ENCODE data around the gene CSMD2. TPM values are rescaled to one million over a fixed set of nuclear protein-coding genes. Genes with fewer than 3 reads are reported as not detected.

The CSMD2 gene
- polyA plus RNA-seq, 3 donors = 0.84 to 1.3 (median 1.0) TPM

DNA sequence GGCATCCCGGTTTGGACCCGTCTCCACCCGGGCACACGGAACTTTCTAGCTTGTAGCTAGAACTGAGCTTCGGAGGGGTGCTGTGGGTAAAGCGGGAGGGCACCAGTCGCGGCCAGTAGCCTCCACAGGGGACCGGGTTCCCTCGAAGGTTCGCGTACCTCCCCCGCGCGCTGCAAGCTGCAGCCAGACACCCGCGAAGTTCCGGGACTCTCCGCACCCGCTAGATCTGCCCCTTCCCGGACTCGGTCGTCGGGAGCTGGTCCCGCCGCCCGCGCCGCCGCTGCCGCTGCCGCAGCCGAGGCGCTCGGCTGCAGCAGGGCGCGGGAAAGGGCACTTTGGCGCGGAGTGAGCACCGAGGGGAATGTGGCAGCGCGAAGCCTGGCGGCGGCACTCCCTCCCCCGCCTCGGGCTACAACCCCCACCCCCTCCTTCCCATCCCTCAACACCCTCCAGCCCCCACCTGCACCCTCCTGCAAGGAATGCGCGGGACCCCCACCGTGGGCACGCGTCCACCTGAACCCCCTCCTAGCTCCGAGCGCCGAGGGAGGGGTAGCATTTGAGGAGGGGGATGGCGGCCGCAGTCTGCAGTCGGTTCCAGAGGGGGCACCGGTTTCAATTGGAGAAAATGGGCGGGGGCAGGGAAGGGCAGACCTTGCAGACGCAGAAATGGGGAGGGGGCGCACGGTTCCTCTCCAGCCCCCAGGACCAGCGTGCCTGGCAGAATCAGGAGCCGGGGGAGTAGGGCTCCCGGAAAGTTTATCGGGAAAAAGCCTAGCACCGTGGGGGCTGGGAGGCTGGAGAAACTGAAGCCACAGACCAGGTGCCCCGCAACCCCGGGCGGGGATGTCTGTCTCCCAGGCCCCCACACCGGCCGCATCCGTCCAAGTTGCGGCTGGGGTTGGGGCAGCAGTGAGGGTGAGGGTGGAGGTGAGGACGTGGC is 968 bp downstream of the CSMD2 start:
- no peak for DNase-seq (ENCODE audit: extremely low read depth in 1 of 11, low read depth in 9 of 11, low spot score in 4 of 11)

DNA sequence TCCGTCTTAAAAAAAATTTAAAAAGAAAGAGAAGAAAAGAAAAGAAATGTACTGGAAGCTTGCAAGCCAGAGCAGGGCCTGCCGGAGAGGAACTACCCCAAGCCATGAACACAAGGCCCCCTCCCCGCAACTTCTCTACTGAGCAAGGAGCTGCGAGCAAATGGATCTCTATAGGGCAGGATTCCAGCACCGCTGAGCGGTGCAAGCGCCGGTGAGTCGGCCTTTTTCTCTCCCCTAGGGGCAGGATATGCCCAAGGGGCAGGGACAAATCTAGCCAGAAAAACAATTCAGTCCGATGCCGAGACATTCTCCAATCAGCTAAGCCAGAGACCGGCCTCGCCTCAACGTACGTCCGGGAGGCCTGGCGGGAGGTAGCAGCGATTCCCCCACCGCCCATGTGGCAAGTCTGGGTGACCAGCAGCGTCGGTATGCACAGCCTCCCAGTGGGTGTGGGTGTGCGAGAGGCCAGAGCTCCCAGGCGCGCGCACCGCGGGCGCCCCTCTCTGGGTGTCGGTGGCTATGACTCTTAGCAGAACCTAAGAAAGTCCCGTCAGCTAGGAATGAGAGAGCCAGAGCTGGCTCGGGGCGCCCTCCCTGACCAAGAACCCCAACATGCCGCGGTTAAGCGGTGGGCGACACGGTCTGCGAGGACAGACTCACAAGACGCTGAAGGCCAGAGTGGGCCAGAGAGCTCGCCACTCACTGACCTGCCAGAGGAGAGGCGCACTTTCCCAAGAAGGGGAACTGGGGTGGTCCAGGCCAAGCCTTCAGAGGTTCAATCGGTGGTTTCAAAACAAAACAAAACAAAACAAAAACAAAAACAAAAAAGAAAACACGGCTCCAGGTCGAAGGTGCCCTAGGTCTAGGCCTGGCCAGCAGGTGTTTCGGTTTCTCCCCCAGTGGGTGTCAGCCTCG is 1.9 kb downstream of the CSMD2 start:
- peak in 9 of 11 donors; percentile 25 to 62 (median 41) for DNase-seq (ENCODE audit: extremely low read depth in 1 of 11, low read depth in 9 of 11, low spot score in 4 of 11)

DNA sequence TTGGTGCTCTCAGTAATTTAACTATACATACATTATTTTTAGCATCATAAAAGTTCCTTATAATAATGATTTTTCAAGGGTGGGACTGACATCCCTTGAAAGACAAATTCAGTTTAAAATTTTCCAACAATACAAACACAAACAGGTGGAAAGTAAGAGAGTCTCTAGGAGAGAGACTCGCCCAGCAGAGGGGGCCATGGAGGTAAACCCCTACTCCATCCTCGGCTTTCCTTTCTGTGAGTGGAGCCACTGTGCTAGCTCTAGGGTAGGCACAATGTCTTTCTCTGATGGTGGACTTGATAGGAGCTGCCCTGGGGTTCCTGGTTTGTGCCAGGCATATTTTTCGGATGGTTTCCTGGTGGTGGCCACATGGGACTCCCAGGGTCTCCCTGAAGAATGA is 8.3 kb downstream of the CSMD2 start:
- DNase-seq (ENCODE audit: extremely low read depth in 1 of 11, low read depth in 9 of 11, low spot score in 4 of 11) = no peak

DNA sequence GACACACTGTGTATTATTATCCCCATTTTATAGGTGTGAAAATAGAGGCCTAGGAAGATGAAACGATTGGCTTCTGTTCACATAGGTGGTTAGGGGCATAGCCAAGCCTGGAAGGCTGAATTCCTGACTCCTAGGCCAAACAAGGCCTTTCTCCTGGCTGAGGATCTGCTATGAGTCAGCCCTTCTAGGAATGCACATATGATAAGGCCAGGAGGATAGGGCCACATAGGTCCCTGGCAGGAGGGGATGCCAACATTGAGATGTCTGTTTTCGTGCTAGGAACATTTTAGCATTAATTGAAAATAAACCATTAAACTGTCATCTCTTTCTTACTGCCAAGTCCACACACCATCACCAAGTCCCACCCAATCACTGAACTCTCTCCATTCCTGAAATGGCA is 9.2 kb downstream of the CSMD2 start:
- no peak for DNase-seq (ENCODE audit: extremely low read depth in 1 of 11, low read depth in 9 of 11, low spot score in 4 of 11)

DNA sequence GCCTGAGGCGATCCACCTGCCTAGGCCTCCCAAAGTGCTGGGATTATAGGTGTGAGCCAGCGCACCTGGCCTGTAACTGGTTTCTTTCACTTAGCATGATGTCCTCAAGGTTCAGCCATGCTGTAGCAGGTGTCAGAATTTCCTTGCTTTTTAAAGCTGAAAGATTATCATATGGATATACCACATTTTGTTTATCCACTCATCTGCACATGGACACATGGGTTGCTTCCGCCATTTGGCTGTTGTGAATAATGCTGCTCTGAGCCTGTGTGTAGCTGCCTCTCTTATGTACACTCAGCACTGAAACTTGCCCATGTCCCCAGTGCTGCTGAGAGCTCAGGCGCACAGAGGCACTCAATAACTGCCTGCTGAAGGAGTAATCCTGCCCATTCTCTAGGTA is 11.8 kb downstream of the CSMD2 start:
- no peak for DNase-seq (ENCODE audit: extremely low read depth in 1 of 11, low read depth in 9 of 11, low spot score in 4 of 11)

DNA sequence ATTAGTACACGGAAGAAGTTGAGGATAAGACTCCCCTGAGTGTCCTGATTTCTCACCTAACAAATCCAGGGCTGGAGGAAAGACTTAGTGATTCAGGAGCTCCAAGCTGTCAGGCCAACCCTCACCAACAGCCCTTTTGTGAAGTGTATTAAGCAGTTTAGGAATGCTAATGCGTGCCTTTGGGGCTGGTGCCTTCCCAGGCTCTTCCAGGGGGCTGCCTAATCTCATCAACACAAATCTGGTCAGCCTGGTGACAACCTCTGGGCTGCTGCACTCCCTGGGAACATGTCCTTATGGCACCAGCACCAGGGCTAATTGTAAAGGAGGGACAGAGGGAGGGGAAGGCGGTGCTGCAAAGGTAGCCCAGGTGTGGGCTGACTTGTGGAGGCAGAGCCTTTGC is 15.5 kb downstream of the CSMD2 start:
- DNase-seq (ENCODE audit: extremely low read depth in 1 of 11, low read depth in 9 of 11, low spot score in 4 of 11) = no peak

DNA sequence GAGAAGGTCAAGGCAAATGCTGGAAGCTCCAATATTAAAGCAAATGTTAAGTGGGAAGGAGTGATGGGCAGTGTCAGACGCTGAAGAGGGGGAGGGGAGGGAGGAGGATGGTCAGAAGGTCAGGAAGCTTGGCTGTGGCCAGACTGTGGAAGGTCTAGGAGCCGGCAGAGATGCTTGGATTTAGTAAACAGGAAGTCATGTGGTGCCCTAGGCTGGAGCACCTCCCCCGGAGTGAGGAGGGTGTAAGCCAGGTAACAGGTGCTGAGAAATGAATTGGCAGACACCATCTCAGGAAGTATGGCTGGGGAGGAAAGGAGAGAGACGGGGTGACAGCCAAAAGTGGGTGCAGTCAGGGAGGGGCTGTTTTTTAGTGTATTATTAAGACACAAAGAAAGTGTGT is 17.7 kb downstream of the CSMD2 start:
- DNase-seq (ENCODE audit: extremely low read depth in 1 of 11, low read depth in 9 of 11, low spot score in 4 of 11) = no peak

DNA sequence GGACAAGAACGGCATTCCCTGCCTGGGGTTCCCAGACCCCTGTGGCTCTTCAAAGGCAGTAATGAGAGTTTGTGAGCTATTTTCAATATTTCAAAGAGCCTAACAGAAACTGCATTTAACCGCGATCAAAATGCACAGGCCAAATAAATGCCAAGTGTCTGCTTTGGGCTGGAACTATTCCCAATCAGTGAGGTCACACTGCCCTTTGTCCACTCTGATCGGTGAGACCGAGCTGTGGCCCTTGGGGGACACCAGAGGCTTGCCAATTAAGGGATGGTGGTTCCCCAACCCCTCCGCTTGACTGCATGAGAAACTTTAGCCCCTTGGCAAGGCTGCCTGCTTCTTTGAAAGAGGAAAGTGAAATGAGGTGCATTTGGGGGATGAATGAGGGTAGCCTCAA is 20.3 kb downstream of the CSMD2 start:
- no peak for DNase-seq (ENCODE audit: extremely low read depth in 1 of 11, low read depth in 9 of 11, low spot score in 4 of 11)

DNA sequence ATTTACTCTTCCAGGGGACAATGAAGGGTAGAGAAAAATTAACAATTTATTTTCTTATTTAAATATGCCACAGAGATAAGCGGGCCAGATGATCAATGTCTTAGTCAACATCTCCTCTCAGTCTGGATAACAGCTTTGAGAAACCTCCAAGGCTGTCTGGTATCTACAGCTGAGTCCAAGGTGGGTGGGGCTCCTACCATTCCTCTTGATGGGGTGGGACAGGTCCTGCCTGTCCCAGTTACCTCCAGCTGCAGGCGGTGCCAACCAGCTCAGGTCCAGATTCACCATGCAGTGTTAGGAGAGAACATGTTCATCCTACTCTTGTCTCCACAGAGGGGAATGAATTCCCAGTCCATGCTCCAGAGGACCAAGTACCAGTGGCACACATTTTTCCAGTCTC is 21.1 kb downstream of the CSMD2 start:
- no peak for DNase-seq (ENCODE audit: extremely low read depth in 1 of 11, low read depth in 9 of 11, low spot score in 4 of 11)

DNA sequence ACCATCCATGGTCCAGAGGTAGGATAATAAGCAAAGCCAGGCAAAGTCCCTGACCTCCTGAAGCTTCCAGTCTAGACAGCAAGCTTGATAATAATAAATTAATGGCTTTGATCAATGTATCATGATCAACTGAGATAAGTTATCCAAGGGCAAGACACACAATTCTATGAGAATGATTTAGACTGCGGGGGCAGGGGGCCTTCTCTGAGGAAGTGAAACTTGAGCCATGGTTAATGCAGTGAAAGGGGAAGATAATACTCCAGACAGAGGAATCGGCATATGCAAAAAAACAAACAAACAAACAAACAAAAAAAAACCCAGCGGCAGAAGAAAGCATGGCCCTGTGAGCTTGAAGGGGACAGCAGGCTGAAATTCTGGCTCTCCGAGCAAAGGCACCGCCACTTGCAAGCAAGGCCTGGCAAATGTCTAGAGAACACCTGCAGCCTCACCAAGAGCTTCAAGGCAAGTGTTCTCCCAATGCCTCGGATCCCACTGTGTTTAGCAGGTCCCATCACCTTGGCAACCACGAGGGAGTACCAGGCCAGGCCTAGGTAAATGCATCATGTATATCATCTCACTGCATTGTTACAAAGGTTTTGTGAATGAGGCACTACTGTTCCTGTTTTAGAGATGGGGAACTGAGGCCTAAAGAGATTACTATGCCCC is 24.9 kb downstream of the CSMD2 start:
- DNase-seq (ENCODE audit: extremely low read depth in 1 of 11, low read depth in 9 of 11, low spot score in 4 of 11) = no peak

DNA sequence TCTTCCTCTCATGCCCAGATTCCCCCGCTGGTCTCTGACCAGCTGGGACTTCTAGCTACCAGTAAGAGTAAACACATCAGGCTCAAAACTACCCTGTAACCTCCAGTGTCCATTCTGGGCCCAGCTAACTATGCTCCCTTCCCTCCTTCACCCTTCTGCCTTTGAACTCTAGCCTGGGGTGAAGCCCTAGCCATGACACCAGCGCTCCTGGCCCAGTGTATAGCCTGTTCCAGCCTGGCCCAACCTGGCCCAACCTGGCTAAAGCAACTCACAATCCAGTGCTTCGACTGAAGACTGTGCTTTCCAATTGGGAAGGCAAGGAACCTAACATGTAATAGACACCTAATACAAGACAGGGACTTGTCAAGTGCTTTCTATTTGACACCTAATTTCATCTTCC is 27.6 kb downstream of the CSMD2 start:
- no peak for DNase-seq (ENCODE audit: extremely low read depth in 1 of 11, low read depth in 9 of 11, low spot score in 4 of 11)

DNA sequence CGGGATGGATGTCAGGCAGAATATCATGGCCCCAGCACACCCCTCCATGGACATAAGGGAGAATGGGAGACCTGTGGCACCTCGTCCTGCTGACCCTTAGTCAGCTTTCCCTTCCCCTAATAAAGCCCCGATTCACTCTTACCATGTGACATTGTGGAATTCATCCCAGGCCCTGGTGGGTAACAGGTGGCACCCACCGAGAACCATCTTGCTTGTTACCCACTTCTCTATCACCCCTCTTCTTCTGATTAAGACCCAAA is 32.9 kb downstream of the CSMD2 start:
- DNase-seq (ENCODE audit: extremely low read depth in 1 of 11, low read depth in 9 of 11, low spot score in 4 of 11) = no peak

DNA sequence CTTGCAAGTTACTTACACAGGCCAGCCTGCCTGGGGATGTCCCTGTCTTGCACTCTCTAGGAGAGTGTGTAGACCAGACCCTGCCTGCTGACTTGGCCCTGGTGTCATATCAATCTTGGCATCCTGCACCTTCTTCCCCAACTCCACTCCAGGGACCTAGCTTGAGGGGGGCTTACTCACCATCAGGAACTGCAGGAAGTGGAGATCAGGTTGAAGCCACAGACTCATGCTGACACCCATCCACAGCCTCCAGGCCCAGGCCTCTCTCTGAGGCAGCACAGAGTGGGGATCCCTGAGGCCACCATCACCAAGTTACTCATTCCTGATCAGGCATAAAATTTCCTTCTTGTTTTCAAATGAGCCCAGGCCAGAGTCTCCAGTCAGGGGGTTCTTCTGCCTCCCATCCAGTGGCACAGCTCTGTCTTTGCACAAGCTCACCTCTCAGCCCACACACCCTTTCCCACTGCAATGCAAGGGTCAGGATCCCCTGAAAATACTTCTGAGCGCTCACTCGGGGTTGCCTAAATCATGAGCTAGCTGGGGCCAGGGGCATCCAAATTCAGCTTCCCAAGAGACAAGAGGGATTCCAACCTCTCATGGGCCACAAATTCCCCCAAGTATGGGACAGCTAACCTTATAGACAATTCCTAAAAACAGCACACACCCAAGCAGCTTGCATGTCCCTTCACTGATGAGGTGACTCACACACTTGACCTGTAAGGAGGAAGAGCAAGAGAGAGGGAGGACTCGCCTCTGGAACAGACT is 33.5 kb downstream of the CSMD2 start:
- DNase-seq (ENCODE audit: extremely low read depth in 1 of 11, low read depth in 9 of 11, low spot score in 4 of 11) = no peak

DNA sequence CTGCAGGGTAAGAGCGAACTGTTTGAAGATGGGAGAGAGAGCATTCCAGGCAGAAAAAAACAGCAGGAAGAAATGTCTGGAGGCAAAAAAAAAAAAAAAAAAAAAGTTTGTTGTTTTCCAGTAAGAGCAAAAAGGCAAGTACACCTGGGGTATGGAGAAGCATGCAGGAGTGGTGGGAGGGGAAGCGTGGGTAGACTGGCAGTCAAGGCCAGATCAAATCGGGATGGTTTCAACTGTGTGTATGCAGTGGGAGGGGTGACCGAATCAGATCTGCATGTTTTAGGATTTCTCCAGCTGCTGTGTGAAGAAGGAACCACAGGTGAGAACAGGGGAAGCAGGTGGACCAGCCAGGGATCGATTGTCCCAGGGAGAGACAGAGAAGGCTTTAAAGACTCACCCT is 34.7 kb downstream of the CSMD2 start:
- DNase-seq (ENCODE audit: extremely low read depth in 1 of 11, low read depth in 9 of 11, low spot score in 4 of 11) = no peak

DNA sequence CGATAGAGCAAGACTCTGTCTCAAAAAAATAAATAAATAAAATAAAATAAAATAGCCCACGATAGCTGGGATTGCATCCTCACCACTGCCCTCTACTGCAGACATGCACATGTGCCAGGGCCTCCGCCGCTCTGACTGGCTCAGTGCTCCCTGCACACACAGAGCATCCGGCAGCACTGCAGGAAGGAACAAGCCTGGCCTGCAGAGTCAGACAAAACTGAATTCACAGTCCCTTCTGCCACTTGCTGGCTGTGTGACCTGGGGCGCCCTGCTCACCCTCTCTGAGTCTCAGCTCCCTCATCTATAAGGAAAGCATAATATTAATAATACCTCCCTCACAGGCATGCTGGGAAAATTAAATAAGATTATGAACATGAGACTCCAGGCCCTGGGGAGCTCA is 35.4 kb downstream of the CSMD2 start:
- DNase-seq (ENCODE audit: extremely low read depth in 1 of 11, low read depth in 9 of 11, low spot score in 4 of 11) = no peak

DNA sequence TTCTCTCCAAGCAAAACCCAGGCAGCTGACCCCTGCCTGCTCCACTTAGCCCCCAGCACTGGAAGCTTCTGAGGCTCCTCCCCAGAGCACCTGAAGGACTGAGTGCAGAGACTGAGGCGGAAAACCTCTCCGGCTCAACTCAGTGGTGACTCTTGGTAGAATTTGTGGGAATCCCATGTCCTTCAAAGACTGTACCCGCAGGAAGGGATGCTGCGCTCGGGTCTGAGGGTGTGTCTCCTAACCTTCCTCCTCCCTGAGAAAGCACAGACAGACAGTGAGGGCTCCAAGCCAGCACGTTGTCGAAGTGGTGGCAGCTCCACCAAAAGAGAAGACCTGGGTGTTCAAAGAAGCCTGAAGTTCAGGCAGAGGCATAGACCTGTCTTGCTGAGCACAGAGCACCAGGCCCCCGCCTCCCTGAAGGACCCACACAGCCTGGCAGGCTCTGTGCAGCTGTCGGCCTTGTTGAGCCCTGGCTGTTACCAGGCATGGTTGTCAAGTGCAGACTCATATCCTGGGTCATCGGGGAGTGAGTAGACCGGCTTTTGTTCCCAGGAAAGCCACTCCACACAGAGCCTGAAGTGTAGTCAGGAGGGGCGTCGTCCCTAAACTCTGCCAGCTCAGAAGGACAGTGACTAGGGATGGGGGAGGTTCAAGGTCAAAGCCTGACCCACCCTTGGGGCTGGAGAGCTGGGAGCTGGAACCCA is 36.7 kb downstream of the CSMD2 start:
- DNase-seq (ENCODE audit: extremely low read depth in 1 of 11, low read depth in 9 of 11, low spot score in 4 of 11) = no peak

DNA sequence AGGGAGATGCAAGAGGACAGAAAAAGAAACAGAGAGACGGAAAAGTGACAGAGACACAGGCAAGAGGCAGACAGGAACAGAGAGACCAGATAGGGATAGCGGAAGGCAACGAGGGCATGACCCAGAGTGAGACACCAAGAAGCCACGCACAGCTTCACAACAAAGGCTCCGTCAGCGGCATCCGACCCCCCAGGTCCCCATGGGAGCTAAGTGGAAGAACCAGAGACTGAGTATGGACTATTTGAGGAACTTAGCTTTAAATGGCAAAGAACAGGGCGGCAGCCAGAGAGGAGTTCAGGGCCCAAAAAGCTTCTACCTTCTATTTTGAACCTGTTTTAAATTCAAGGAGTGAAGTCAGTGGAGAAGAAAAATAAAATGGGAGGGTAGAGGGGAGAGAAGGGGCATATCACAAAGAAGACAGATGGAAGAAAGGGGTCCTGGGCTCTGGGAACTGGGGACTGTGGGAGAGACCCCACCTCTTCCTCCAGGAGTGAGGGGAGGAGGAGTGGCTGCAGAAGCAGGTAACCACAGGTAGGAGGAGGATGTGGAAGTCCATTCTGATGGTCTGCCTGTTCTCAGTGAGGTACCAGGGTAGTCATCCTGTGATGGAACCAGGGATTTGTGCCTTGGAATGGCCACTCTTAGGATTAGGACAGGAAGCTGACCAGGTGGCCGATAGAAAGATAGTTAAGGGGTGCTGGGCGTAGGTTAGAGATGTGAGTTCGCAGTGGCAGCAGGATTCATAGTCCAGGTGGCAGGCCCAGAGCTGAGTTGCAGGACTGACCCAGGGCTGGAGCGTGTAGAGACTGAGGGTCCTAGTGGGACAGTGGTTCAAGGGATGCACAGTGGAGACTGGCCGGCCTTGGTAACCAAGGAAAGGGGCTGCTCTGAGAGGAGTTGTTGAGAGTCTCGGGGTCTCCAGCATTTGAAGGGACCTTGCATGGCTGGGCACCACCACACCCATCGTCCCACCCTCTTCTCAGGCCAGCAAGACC is 37.7 kb downstream of the CSMD2 start:
- DNase-seq (ENCODE audit: extremely low read depth in 1 of 11, low read depth in 9 of 11, low spot score in 4 of 11) = no peak

All from renal cortex interstitium (tissue), 11 donors.